ENCODE results near the gene PRKG2.

DNA sequence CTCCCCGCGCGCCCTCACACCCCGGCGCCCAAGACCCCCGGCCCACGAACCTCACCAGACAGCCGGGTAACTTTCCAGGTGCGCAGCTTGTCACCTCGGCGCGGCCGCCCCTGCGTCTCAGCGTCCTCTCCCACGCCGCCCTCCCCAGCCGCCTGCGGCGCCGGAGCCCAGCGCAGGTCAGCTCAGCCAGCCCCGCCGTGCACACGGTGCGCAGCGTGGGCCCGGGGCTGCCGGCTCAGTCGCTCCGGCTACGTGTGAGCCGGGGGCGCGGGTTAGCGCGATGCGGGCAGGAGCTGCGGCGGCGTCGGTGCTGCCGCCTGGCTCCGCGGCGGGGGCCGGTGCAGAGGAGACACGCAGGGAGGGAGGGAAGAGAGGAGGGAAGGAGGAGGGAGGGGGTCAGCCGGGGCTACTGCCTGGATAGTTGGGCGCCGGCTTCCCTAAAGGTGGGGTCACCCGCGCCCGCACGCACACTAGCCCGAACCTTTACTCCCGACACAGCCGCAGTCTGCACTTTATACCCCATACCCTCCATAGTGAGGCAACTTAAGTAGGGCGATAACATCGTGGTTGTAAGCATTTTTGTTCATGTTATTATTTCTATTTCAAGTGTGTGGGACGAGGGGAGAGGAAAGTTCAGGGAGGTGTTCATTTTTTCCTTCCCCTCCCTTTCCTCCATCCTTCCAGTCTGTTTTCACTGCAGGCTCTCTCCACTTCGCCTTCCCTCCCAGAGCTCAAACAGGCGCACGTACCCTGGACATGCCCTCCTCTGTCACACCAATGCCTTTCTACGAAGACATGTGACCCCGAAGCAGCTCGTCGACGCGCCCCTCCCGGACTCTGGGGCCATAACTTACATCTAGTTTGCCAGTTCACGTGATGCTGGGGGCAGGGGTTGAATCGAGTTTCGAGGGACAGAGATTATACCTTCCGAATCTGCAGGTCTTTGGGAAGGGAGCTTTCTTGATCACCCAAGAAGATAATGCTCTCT lies at the start of gene PRKG2:
- TF ChIP-seq POLR2A (IDR thresholded peaks at IDR 0.05) (no peak), CTCF (IDR thresholded peaks at IDR 0.05) (no peak)

All from esophagus squamous epithelium (tissue), 4 donors.